DMS114 treated with DMSO at 0.1 percent for 48 hours (cell line): ENCODE data around the gene SMTNL2.
"Not testable (repeated sequence)": the region's sequence is repeated elsewhere in the genome, so short reads cannot be mapped to it uniquely, and the experiment has no call there.

ENCODE experiments used
- DNase-seq: peaks from one replicate; lab custom pipeline; 2025; ENCODE audit not compliant: unreplicated experiment; lab: John Stamatoyannopoulos, UW

SMTNL2 gene

DNA sequence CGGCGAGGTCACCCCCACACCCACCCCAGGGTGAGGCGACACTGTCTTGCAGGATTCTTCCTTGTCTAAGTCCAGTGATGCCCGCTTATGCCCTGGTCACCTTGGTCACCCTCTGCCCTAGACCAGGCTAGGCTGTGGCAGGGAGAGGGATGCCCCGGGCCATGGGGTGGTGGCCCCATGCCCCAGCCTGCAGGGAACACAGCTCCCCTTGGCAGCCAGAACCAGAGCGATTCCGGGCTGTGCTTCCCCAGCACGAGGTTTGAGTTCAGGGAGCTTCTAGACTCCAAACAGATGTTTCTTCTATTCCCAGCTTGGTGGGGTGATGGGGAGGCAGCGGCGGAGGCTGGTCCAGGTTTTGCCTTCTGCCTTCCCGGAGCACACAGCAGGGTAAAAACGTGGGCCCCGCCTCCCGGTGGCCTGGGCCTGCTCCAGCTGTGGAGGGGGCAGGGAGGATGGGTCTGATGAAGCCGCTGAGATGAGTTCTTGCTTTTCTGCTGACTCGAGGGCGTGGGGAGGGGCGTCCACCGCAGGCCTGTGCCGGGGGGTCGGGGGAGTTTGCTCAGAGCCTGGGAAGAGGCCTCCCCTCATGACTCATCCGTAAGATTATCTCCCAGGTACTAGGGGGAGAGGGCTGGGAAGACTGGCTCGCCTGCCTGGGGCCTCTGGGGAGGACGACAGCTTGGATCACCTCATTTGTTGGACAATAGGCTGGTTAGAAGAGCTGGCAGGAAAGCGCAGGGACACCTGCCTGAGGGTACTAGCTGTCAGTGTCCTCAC, 15.4 kb downstream of the SMTNL2 start:
- DNase-seq: no peak

- DNase-seq: no peak
These were observed 16.2 kb downstream of the SMTNL2 start for GRCh38 chr17:4600563-4600962.

- no peak for DNase-seq
These were observed 17.0 kb downstream of the SMTNL2 start for GRCh38 chr17:4601326-4601725.

- DNase-seq: no peak
These were observed 17.7 kb downstream of the SMTNL2 start for GRCh38 chr17:4602041-4602440.

- DNase-seq: no peak
These were observed 19.8 kb downstream of the SMTNL2 start for GRCh38 chr17:4604111-4604644.

GRCh38 chr17:4604736-4605135, 20.4 kb downstream of the SMTNL2 start:
- DNase-seq: not testable (repeated sequence)

- no peak for DNase-seq
These were observed 21.5 kb downstream of the SMTNL2 start for GRCh38 chr17:4605826-4606225.

DNA sequence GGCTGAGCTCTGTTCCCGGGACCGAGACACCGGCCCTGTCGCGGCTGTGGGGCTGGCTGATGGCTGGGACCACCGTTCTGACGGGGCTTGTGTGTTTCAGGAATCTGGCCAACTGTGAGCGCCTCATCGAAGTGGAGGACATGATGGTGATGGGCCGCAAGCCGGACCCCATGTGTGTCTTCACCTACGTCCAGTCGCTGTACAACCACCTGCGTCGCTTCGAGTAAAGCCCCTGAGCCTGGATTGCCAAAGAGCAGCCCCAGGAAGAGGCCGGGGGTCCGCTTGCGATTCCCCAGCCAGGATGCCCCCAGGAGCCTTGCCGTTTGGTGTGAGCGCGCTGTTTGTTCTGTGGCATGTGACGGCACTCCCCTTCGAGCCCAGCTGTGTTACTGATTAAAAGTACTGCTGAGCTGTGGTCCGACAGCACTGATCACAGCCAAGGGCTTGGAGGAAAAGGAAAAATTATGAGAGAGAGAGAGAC, 23.0 kb downstream of the SMTNL2 start:
- DNase-seq: no peak

GRCh38 chr17:4607773-4608187, 23.5 kb downstream of the SMTNL2 start:
- DNase-seq: no peak

DNA sequence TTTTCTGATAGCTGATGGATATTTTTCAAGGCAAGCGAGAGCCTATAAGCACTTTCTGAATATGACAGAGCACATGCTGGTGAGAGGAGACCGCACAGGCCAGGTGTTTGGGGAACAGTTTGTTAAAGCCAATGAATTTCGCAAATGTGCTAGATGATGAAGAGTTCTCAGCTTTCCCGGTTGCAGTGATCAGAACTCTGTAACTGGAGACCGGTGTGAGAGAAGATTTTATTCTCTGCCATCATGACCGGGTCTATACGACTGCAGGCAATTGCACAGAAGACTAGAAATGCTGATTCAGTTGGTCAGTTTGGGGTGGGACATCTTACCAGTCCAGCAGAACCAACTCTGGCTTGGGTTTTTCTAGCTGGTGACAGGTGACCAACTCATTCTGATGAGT, 25.4 kb downstream of the SMTNL2 start:
- no peak for DNase-seq

GRCh38 chr17:4610162-4610561, 25.8 kb downstream of the SMTNL2 start:
- no peak for DNase-seq

DNA sequence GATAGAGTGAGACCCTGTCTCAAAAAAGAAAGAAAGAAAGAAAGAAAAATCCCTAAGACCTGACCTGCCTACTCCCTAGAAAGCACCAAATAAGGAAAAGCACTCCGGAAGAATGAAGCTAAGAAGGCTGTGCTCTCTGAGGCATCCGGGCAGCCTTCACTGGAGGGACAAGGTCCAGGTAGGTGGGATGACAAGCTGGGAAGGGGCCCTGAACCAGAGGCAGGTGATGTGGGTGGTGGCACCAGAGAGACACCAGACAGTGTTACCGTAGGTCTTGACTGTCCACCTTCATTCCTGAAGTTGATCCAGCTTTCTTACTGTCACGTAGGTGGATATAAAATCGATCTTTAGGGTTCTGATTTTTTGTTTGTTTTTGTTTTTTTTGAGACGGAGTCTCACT, 26.3 kb downstream of the SMTNL2 start:
- no peak for DNase-seq

DNA sequence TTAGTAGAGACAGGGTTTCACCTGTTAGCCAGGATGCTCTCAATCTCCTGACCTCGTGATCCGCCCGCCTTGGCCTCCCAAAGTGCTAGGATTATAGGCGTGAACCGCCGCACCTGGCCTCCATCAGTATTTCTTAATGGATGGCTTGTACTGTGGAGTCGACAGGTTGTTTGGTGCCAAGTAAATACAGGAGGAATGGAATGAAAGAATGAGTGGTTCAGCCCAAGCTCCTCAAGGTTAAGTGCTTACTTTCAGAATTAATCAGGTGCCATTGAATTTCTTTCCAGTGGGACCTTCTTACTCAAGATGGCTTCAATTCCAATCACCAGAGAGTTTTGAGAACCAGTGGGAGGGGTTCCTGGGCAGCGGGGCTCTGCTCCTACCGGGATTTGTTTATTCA, 32.1 kb downstream of the SMTNL2 start:
- DNase-seq: no peak

- DNase-seq: no peak
These were observed 32.8 kb downstream of the SMTNL2 start for GRCh38 chr17:4617090-4617489.

DNA sequence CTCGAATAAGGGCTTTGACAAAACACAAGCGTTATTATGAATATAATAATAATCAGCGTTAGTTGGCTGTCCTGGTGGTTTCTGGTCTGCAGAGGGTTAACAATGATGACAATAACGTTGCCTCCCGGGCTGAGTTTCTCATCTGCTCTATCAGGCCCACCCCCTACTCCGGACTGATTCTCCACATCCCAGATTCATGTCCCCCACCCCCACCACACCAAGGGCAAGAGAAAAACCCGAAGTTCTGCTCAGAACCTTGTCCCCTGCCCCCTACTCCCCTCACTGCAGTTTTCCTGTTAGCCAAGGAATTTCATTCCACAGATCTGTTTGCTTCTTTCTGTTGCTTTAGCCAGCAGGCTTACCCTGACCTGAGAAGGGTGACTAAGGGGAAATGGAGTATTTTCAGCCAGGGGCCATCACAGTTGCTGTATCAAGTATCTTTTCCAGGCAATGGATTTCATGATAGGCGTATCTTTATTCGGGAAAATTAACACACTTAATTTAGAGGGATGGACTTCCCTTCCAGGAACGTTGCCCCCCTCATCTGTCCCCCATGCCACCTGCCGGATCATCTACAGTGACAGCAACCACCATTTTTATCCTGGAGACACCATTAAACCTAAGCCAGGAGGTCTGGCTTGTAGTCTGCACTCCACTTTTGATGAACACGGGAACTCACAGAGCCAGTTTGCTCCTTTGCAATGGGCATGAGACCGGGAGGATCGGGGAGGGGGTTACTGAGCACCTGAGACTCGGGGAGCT, 33.4 kb downstream of the SMTNL2 start:
- DNase-seq: no peak

- DNase-seq: no peak
These were observed 36.3 kb downstream of the SMTNL2 start for GRCh38 chr17:4620531-4621101.

GRCh38 chr17:4622375-4622774, 38.0 kb downstream of the SMTNL2 start:
- DNase-seq: no peak

DNA sequence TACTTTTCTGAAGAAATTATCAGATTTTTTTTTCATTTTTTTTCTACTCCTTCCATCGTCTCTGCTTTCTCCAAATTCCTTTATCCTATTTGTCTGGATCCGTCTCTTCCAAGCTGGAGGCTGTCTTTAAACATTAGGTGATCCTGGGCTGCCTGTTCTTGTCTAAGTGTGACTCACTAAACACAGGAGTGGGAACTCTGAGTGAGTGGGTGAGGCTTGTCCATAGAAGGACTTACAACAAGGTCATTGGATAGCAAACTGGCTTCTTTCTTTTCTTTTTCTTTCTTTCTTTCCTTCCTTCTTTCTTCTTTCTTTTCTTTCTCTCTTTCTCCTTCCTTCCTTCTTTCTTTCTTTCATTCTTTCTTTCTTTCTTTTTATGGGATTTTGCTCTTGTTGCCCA, 38.9 kb downstream of the SMTNL2 start:
- DNase-seq: no peak

DNA sequence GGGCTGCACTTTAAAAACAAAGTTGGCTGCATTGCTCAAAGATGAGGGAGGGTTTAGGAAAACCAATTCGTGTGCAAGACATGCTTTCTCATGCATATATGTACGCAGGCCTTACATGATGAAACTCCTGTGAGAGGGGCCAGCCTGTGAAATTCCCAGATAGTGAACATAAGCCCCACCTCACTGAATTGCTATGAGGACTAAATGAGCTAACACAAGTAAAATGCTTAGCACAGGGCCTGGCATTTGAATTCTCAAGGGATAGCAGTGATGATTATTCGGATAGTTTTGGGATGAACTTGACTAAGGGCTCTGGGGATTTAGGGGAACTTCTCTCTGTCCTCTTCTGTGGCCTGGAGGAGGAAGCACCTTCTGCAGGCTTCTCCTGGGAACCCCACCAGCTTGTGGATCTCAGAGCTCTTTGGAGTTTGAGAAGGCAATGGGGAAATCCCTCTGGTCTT, 40.2 kb downstream of the SMTNL2 start:
- not testable (repeated sequence) for DNase-seq

DNA sequence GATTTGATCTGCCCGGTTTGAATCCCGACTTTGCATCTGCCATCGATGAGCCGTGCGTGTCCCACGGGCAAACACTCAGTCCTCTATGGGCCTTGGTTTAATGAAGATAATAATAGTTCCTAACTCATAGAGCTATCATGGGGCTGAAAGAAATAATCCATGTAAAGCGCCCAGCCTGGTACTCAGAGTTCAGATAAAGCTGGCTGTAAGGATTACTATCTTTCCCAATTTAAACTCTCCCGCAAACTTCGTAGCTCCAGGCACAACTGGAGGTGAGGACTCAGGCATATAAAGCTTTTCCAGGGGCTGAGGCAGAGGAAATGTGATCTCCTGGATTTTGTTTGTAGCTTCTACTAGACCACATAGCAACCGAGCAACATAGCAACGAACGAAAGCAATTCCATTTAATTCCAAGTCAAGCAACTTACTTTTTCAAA, 40.9 kb downstream of the SMTNL2 start:
- no peak for DNase-seq

GRCh38 chr17:4626734-4627256, 42.5 kb downstream of the SMTNL2 start:
- no peak for DNase-seq
